ENCODE data around the gene ZIK1.
A peak's percentile ranks its signal among the peaks of the same experiment; 100 is the strongest.

ZIK1 gene

GRCh38 chr19:57583521-57584416, at the start of gene ZIK1:
ZIK1 (plus strand) TSS chr19:57584145; CDS start chr19:57584357, 212 bp downstream.
- H3K9ac ChIP-seq (ENCODE audit: low read depth, low read length), result peak within 1 kb of the TSS; percentile 90; the same call in 1 of the 2 replicates
- peaks cover 71% of the 10 kb centered on the region for H3K9me3 ChIP-seq (ENCODE audit: insufficient read depth, low read depth, low read length)
- peak within 1 kb of the TSS; percentile 97 for H3K4me3 ChIP-seq (ENCODE audit: low read length)
- peaks cover 7% of the 10 kb centered on the region for H3K27me3 ChIP-seq (ENCODE audit: insufficient read depth, low read length)
- no peaks in the 10 kb centered on the region for H3K4me1 ChIP-seq (ENCODE audit: insufficient read depth, low read length)
- peaks cover 31% of the 10 kb centered on the region for H3K36me3 ChIP-seq (ENCODE audit: insufficient read depth, low read depth, low read length)
- no peak within 1 kb of the TSS for H3K27ac ChIP-seq (ENCODE audit: low read length)

GRCh38 chr19:57537953-57538547, 45.9 kb upstream of the ZIK1 start:
- Histone ChIP-seq H3K9me3 (ENCODE audit: insufficient read depth, low read depth, low read length) (peaks cover 96% of the 10 kb centered on the region), H3K9ac (ENCODE audit: low read depth, low read length) (no peak overlapping the region), H3K4me3 (ENCODE audit: low read length) (no peak overlapping the region; the same call in 1 of the 2 replicates), H3K27ac (ENCODE audit: low read length) (no peak overlapping the region), H3K36me3 (ENCODE audit: insufficient read depth, low read depth, low read length) (peaks cover 78% of the 10 kb centered on the region), H3K27me3 (ENCODE audit: insufficient read depth, low read length) (no peaks in the 10 kb centered on the region), H3K4me1 (ENCODE audit: insufficient read depth, low read length) (no peaks in the 10 kb centered on the region)

DNA sequence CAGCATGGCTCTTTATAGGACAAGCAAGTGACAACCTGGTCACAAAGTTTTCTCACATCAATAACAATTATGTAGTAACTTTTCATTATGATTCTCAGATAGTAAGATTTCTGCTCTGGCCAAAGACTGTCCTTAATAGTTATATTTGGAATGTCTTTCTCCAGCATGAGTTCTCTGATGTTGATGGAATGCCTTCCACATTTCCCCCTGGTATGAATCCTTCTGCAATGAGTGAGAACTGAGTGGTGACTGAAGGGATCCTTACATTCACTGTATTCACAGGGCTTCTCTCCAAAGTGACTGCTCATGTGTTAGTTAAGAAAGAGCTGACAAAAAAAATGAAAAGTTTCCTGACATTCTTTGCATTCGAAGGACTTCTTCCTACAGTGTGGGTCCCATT, 37.4 kb upstream of the ZIK1 start:
- H3K9ac ChIP-seq (ENCODE audit: low read depth, low read length), result no peak overlapping the region
- H3K27ac ChIP-seq (ENCODE audit: low read length), result no peak overlapping the region
- peaks cover 94% of the 10 kb centered on the region for H3K36me3 ChIP-seq (ENCODE audit: insufficient read depth, low read depth, low read length)
- peaks cover 74% of the 10 kb centered on the region for H3K9me3 ChIP-seq (ENCODE audit: insufficient read depth, low read depth, low read length)
- no peaks in the 10 kb centered on the region for H3K27me3 ChIP-seq (ENCODE audit: insufficient read depth, low read length)
- no peaks in the 10 kb centered on the region for H3K4me1 ChIP-seq (ENCODE audit: insufficient read depth, low read length)
- no peak overlapping the region for H3K4me3 ChIP-seq (ENCODE audit: low read length)

GRCh38 chr19:57552432-57552831, 31.5 kb upstream of the ZIK1 start:
- Histone ChIP-seq H3K4me3 (ENCODE audit: low read length) (no peak overlapping the region), H3K9me3 (ENCODE audit: insufficient read depth, low read depth, low read length) (peaks cover 19% of the 10 kb centered on the region), H3K27ac (ENCODE audit: low read length) (no peak overlapping the region), H3K4me1 (ENCODE audit: insufficient read depth, low read length) (no peaks in the 10 kb centered on the region), H3K36me3 (ENCODE audit: insufficient read depth, low read depth, low read length) (peaks cover 90% of the 10 kb centered on the region), H3K9ac (ENCODE audit: low read depth, low read length) (no peak overlapping the region), H3K27me3 (ENCODE audit: insufficient read depth, low read length) (no peaks in the 10 kb centered on the region)

GRCh38 chr19:57557659-57558058, 26.3 kb upstream of the ZIK1 start:
- Histone ChIP-seq H3K27me3 (ENCODE audit: insufficient read depth, low read length) (no peaks in the 10 kb centered on the region), H3K9me3 (ENCODE audit: insufficient read depth, low read depth, low read length) (peaks cover 27% of the 10 kb centered on the region), H3K4me1 (ENCODE audit: insufficient read depth, low read length) (no peaks in the 10 kb centered on the region), H3K9ac (ENCODE audit: low read depth, low read length) (no peak overlapping the region), H3K27ac (ENCODE audit: low read length) (no peak overlapping the region), H3K4me3 (ENCODE audit: low read length) (no peak overlapping the region), H3K36me3 (ENCODE audit: insufficient read depth, low read depth, low read length) (peaks cover 39% of the 10 kb centered on the region)

DNA sequence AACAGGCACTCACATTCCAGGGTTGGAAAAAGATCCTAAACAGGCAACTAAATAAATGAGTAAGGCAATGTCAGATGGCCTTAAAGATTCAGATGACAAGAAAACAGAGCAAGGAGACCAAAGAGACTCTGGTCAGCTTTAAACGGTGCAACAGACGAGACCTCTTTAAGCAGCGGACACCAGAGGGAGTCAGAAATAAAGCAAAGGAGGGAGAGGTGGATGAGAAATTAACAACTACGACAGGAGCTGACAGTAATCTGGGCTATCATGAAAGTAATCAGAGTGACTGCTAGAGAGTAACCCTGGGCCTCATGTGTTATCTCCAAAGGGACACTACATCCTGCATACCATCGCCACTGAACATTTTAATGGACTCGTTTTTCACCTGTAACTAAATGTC, 25.4 kb upstream of the ZIK1 start:
- peak overlapping the region; percentile 85; the same call in 1 of the 2 replicates for H3K9ac ChIP-seq (ENCODE audit: low read depth, low read length)
- H3K4me3 ChIP-seq (ENCODE audit: low read length), result peak overlapping the region; percentile 93
- H3K36me3 ChIP-seq (ENCODE audit: insufficient read depth, low read depth, low read length), result peaks cover 31% of the 10 kb centered on the region
- H3K4me1 ChIP-seq (ENCODE audit: insufficient read depth, low read length), result no peaks in the 10 kb centered on the region
- H3K27ac ChIP-seq (ENCODE audit: low read length), result no peak overlapping the region
- no peaks in the 10 kb centered on the region for H3K27me3 ChIP-seq (ENCODE audit: insufficient read depth, low read length)
- H3K9me3 ChIP-seq (ENCODE audit: insufficient read depth, low read depth, low read length), result peaks cover 29% of the 10 kb centered on the region

DNA sequence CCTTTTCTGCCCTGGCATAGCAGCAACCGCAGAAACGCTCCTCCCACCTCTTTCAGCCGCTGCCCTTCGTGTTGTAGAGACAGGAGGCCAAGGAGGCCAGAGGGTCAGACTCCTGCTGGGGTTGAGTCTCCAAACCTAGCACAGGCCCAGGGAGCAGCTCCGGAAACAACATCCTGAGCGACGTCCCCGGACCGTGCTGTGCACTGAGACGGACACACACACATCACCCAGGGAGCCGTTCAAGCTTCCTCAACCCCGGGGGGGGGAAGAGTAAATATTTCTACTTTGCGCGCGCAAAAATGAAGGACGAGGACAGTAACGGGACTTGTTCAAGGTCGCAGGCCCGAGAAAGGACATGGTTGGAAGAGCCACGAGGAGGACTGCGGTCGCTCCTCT, 24.9 kb upstream of the ZIK1 start:
- Histone ChIP-seq H3K9me3 (ENCODE audit: insufficient read depth, low read depth, low read length) (peaks cover 34% of the 10 kb centered on the region), H3K27me3 (ENCODE audit: insufficient read depth, low read length) (no peaks in the 10 kb centered on the region), H3K9ac (ENCODE audit: low read depth, low read length) (peak overlapping the region; percentile 85), H3K4me3 (ENCODE audit: low read length) (peak overlapping the region; percentile 93), H3K4me1 (ENCODE audit: insufficient read depth, low read length) (no peaks in the 10 kb centered on the region), H3K27ac (ENCODE audit: low read length) (no peak overlapping the region), H3K36me3 (ENCODE audit: insufficient read depth, low read depth, low read length) (peaks cover 26% of the 10 kb centered on the region)

DNA sequence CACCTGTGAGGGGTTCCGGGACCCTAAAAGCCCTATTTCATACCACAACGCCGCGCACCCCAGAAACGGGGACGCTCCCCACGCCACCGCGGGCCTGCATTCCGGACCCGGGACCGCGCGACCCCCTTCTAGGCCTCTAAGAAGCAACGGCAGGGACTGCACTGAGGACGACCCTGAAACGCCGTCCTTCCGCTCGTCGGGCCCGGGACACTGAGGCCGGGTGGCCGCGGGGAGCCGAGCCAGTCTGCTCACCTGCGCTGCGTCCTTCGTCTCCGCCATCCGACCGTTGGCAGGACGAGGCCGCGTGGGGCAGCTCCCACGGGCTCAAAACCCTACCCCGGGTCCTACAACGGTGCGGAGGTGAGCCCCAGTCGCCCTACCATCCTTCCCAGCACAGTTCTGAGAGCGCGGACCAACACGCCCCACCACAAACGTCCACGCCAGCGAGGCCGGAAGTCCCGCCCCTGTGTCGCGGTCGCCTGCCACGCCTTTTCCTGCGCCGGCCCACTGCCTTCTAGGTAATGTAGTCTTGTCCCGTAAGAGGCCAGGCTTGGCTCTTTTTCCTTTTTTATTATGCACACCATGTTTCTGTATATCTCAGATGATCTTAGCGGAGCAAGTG, 24.4 kb upstream of the ZIK1 start, which contains the start of gene ZNF550:
ZNF550 (minus strand) TSS at position 460 of the 622 bp plus-strand sequence; CDS start at position 279, 181 bp downstream.
- peaks cover 21% of the 10 kb centered on the region for H3K36me3 ChIP-seq (ENCODE audit: insufficient read depth, low read depth, low read length)
- H3K9me3 ChIP-seq (ENCODE audit: insufficient read depth, low read depth, low read length), result peaks cover 39% of the 10 kb centered on the region
- peak within 1 kb of the TSS; percentile 93 for H3K4me3 ChIP-seq (ENCODE audit: low read length)
- H3K27me3 ChIP-seq (ENCODE audit: insufficient read depth, low read length), result no peaks in the 10 kb centered on the region
- H3K27ac ChIP-seq (ENCODE audit: low read length), result no peak within 1 kb of the TSS
- peak within 1 kb of the TSS; percentile 85 for H3K9ac ChIP-seq (ENCODE audit: low read depth, low read length)
- no peaks in the 10 kb centered on the region for H3K4me1 ChIP-seq (ENCODE audit: insufficient read depth, low read length)

GRCh38 chr19:57560049-57560491, 23.9 kb upstream of the ZIK1 start:
- Histone ChIP-seq H3K4me1 (ENCODE audit: insufficient read depth, low read length) (no peaks in the 10 kb centered on the region), H3K27ac (ENCODE audit: low read length) (no peak overlapping the region), H3K27me3 (ENCODE audit: insufficient read depth, low read length) (no peaks in the 10 kb centered on the region), H3K9me3 (ENCODE audit: insufficient read depth, low read depth, low read length) (peaks cover 45% of the 10 kb centered on the region), H3K36me3 (ENCODE audit: insufficient read depth, low read depth, low read length) (peaks cover 15% of the 10 kb centered on the region), H3K9ac (ENCODE audit: low read depth, low read length) (no peak overlapping the region), H3K4me3 (ENCODE audit: low read length) (peak overlapping the region; percentile 93; the same call in 1 of the 2 replicates)

- Histone ChIP-seq H3K4me3 (ENCODE audit: low read length) (no peak overlapping the region), H3K9ac (ENCODE audit: low read depth, low read length) (no peak overlapping the region), H3K9me3 (ENCODE audit: insufficient read depth, low read depth, low read length) (peaks cover 79% of the 10 kb centered on the region), H3K36me3 (ENCODE audit: insufficient read depth, low read depth, low read length) (no peaks in the 10 kb centered on the region), H3K4me1 (ENCODE audit: insufficient read depth, low read length) (no peaks in the 10 kb centered on the region), H3K27ac (ENCODE audit: low read length) (no peak overlapping the region), H3K27me3 (ENCODE audit: insufficient read depth, low read length) (no peaks in the 10 kb centered on the region)
Observed at GRCh38 chr19:57563547-57563946, 20.4 kb upstream of the ZIK1 start.

DNA sequence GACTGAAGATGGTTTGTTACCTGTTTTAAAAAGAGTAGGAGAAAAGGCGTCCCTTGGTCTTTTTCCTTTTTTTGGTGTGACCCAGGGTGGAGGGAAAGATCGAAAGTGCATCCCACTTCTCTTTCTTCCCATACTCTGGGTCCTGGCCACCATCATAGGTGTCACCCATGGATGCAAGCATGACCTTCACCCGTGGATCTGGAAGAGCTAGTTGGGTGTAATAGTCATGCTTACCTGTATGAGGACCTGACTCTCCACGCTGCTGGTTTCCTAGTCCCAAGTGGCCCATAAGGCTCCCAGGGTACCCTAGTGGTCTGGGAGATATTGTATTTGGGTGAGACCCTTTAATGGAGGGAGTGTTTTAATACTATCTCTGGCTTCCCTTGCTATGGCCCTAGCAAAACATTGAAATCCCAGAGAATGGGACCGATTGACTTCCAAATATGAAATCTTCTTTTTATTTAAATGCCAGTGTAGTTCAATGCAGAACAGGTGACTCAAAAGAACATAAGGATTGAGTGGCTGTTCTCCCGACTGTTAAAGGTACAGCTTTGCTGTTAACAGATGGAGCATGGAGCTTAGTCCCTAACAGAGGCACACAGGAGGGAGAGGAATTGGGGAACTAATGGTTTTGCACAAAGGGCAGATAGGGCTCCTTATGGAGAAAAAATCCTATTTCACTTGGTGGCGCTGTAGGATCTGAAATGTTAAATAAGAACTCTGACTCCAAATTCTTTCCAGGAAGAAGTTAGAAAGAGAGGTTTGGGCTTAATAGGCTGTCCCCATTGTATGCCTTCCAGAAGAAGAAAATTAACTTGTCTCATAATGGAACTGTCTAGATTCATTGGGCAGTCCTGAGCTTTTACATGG, 17.3 kb upstream of the ZIK1 start:
- Histone ChIP-seq H3K36me3 (ENCODE audit: insufficient read depth, low read depth, low read length) (peaks cover 6% of the 10 kb centered on the region), H3K9ac (ENCODE audit: low read depth, low read length) (no peak overlapping the region), H3K27me3 (ENCODE audit: insufficient read depth, low read length) (no peaks in the 10 kb centered on the region), H3K27ac (ENCODE audit: low read length) (no peak overlapping the region), H3K4me3 (ENCODE audit: low read length) (no peak overlapping the region), H3K9me3 (ENCODE audit: insufficient read depth, low read depth, low read length) (peaks cover 89% of the 10 kb centered on the region), H3K4me1 (ENCODE audit: insufficient read depth, low read length) (no peaks in the 10 kb centered on the region)
